BLaER1 (cell line): ENCODE measurements around the gene KIRREL3.
"Not testable (repeated sequence)": the region's sequence is repeated elsewhere in the genome, so short reads cannot be mapped to it uniquely, and the experiment has no call there.

ENCODE experiments used
- H3K27ac ChIP-seq: shearing (Covaris generic); formaldehyde crosslinking; 2 replicates; pipeline ENCODE4 v1.8.1; 2022
- H3K27me3 ChIP-seq: shearing (Covaris generic); formaldehyde crosslinking; 2 replicates; pipeline ENCODE4 v1.8.1; 2022
- H3K36me3 ChIP-seq: shearing (Covaris generic); formaldehyde crosslinking; 2 replicates; pipeline ENCODE4 v1.8.1; 2022
- H3K4me1 ChIP-seq: shearing (Covaris generic); formaldehyde crosslinking; 2 replicates; pipeline ENCODE4 v1.8.1; 2022
- H3K4me2 ChIP-seq: shearing (Covaris generic); formaldehyde crosslinking; 2 replicates; pipeline ENCODE4 v1.8.1; 2022
- H3K4me3 ChIP-seq: shearing (Covaris generic); formaldehyde crosslinking; 2 replicates; pipeline ENCODE4 v1.8.1; 2022
- H3K9ac ChIP-seq: shearing (Covaris generic); formaldehyde crosslinking; 2 replicates; pipeline ENCODE4 v1.8.1; 2022
- H3K9me3 ChIP-seq: shearing (Covaris generic); formaldehyde crosslinking; 2 replicates; pipeline ENCODE4 v1.8.1; 2022
- H4K20me1 ChIP-seq: shearing (Covaris generic); formaldehyde crosslinking; 2 replicates; pipeline ENCODE4 v1.8.1; 2022
- Cebpa-rat ChIP-seq: shearing (Covaris generic); IDR thresholded peaks from 2 replicates; pipeline ENCODE4 v1.8.1; 2022

The KIRREL3 gene

GRCh38 chr11:126400019-126400418, 600.6 kb downstream of the KIRREL3 start:
- TF ChIP-seq Cebpa-rat = no peak

GRCh38 chr11:126398721-126399120, 601.8 kb downstream of the KIRREL3 start:
- Histone ChIP-seq H3K9ac (no peak overlapping the region), H3K36me3 (peaks cover 14% of the 10 kb centered on the region; the same call in 1 of the 2 replicates), H3K9me3 (no peaks in the 10 kb centered on the region), H4K20me1 (0 out of 2 replicates have a peak, but pooled peaks cover 7% of the 10 kb centered on the region), H3K4me2 (no peak overlapping the region), H3K27ac (no peak overlapping the region), H3K27me3 (no peaks in the 10 kb centered on the region), H3K4me3 (no peak overlapping the region), H3K4me1 (peaks cover 21% of the 10 kb centered on the region)
- no peak for TF ChIP-seq Cebpa-rat

More at GRCh38 chr11:126400019-126400418, 600.6 kb downstream of the KIRREL3 start:
- H3K36me3 ChIP-seq = peaks cover 14% of the 10 kb centered on the region; the same call in 1 of the 2 replicates
- no peak overlapping the region for H3K4me3 ChIP-seq
- H4K20me1 ChIP-seq = 0 out of 2 replicates have a peak, but pooled peaks cover 7% of the 10 kb centered on the region
- H3K27me3 ChIP-seq = no peaks in the 10 kb centered on the region
- peaks cover 17% of the 10 kb centered on the region for H3K4me1 ChIP-seq
- no peak overlapping the region for H3K27ac ChIP-seq
- H3K9ac ChIP-seq = no peak overlapping the region
- H3K4me2 ChIP-seq = no peak overlapping the region
- no peaks in the 10 kb centered on the region for H3K9me3 ChIP-seq

- peaks cover 26% of the 10 kb centered on the region for H3K4me1 ChIP-seq
- H3K9ac ChIP-seq = no peak overlapping the region
- H3K4me2 ChIP-seq = no peak overlapping the region
- TF ChIP-seq Cebpa-rat = no peak
- no peak overlapping the region for H3K27ac ChIP-seq
- H3K4me3 ChIP-seq = no peak overlapping the region
- peaks cover 14% of the 10 kb centered on the region; the same call in 1 of the 2 replicates for H3K36me3 ChIP-seq
- no peaks in the 10 kb centered on the region for H3K9me3 ChIP-seq
- no peaks in the 10 kb centered on the region for H3K27me3 ChIP-seq
- H4K20me1 ChIP-seq = 0 out of 2 replicates have a peak, but pooled peaks cover 7% of the 10 kb centered on the region
Measured at GRCh38 chr11:126398296-126398695, 602.3 kb downstream of the KIRREL3 start.

GRCh38 chr11:126396965-126397364, 603.6 kb downstream of the KIRREL3 start:
- Histone ChIP-seq H3K4me2 (no peak overlapping the region), H3K9me3 (no peaks in the 10 kb centered on the region), H3K9ac (no peak overlapping the region), H3K4me1 (peaks cover 31% of the 10 kb centered on the region), H3K4me3 (no peak overlapping the region), H3K27ac (no peak overlapping the region), H3K36me3 (peaks cover 6% of the 10 kb centered on the region; the same call in 1 of the 2 replicates), H3K27me3 (no peaks in the 10 kb centered on the region), H4K20me1 (0 out of 2 replicates have a peak, but pooled peaks cover 7% of the 10 kb centered on the region)
- no peak for TF ChIP-seq Cebpa-rat

GRCh38 chr11:126396266-126396665, 604.3 kb downstream of the KIRREL3 start:
- not testable (repeated sequence) for H3K9me3 ChIP-seq, H3K9ac ChIP-seq, H3K27me3 ChIP-seq, H3K27ac ChIP-seq, H3K36me3 ChIP-seq, H3K4me3 ChIP-seq, H3K4me2 ChIP-seq, H4K20me1 ChIP-seq
- H3K4me1 ChIP-seq = peaks cover 31% of the 10 kb centered on the region

GRCh38 chr11:126395784-126396183, 604.8 kb downstream of the KIRREL3 start:
- H3K4me3 ChIP-seq, H3K4me2 ChIP-seq, H3K27me3 ChIP-seq, H3K9ac ChIP-seq, H3K27ac ChIP-seq, H4K20me1 ChIP-seq, H3K36me3 ChIP-seq, H3K9me3 ChIP-seq: not testable (repeated sequence)
- peaks cover 34% of the 10 kb centered on the region for H3K4me1 ChIP-seq

GRCh38 chr11:126394634-126395072, 605.9 kb downstream of the KIRREL3 start:
- H3K36me3 ChIP-seq, H3K9ac ChIP-seq, H3K9me3 ChIP-seq, H3K27ac ChIP-seq, H3K4me2 ChIP-seq, H3K4me3 ChIP-seq, H4K20me1 ChIP-seq, H3K27me3 ChIP-seq: not testable (repeated sequence)
- H3K4me1 ChIP-seq = peaks cover 34% of the 10 kb centered on the region

- no peak for TF ChIP-seq Cebpa-rat
- no peaks in the 10 kb centered on the region for H3K9me3 ChIP-seq
- peaks cover 6% of the 10 kb centered on the region; the same call in 1 of the 2 replicates for H3K36me3 ChIP-seq
- peaks cover 34% of the 10 kb centered on the region for H3K4me1 ChIP-seq
- no peaks in the 10 kb centered on the region for H3K27me3 ChIP-seq
- 0 out of 2 replicates have a peak overlapping the region, but pooled peaks have one; percentile 84 for H3K4me2 ChIP-seq
- H3K4me3 ChIP-seq = no peak overlapping the region
- H3K9ac ChIP-seq = no peak overlapping the region
- H3K27ac ChIP-seq = no peak overlapping the region
- 0 out of 2 replicates have a peak, but pooled peaks cover 7% of the 10 kb centered on the region for H4K20me1 ChIP-seq
Measured at GRCh38 chr11:126394036-126394435, 606.5 kb downstream of the KIRREL3 start.

GRCh38 chr11:126393143-126393542, 607.4 kb downstream of the KIRREL3 start:
- Histone ChIP-seq H3K9ac (no peak overlapping the region; the same call in 1 of the 2 replicates), H3K36me3 (peaks cover 2% of the 10 kb centered on the region; the same call in 1 of the 2 replicates), H3K27ac (peak overlapping the region; percentile 69), H3K4me2 (peak overlapping the region; percentile 84), H3K4me3 (no peak overlapping the region), H3K4me1 (peaks cover 41% of the 10 kb centered on the region), H3K9me3 (no peaks in the 10 kb centered on the region), H4K20me1 (no peaks in the 10 kb centered on the region), H3K27me3 (no peaks in the 10 kb centered on the region)
- TF ChIP-seq Cebpa-rat = no peak

GRCh38 chr11:126392633-126393013, 607.9 kb downstream of the KIRREL3 start:
- Histone ChIP-seq H3K9me3 (no peaks in the 10 kb centered on the region), H3K4me2 (peak overlapping the region; percentile 84), H3K27ac (peak overlapping the region; percentile 69), H3K27me3 (no peaks in the 10 kb centered on the region), H3K36me3 (no peaks in the 10 kb centered on the region), H3K9ac (peak overlapping the region; percentile 18; the same call in 1 of the 2 replicates), H4K20me1 (no peaks in the 10 kb centered on the region), H3K4me1 (peaks cover 47% of the 10 kb centered on the region), H3K4me3 (peak overlapping the region; percentile 18; the same call in 1 of the 2 replicates)
- no peak for TF ChIP-seq Cebpa-rat
